Endothelial cell of umbilical vein (primary cell): ENCODE results near the gene TBL2. TPM values are rescaled to one million over a fixed set of nuclear protein-coding genes. Genes with fewer than 3 reads are reported as not detected.

Experiments used
- BruUV-seq: library from RNA; stranded (reverse); fragments of 400-500 nt; replicated peaks from 2 replicates; lab custom pipeline; 2021; lab: Mats Ljungman, UMichigan
- CTCF ChIA-PET: fragments of 300-600, 350-600 bp; sonication (Branson Sonifier 250); formaldehyde crosslinking; loops from one replicate; lab custom pipeline; 2021; ENCODE audit warnings: antibody characterized with exemption, inconsistent platforms; lab: Charles Lee
- POLR2A ChIA-PET: fragments of 300-600, 350-600 bp; sonication (Branson Sonifier 250); formaldehyde crosslinking; loops from one replicate; lab custom pipeline; 2021; ENCODE audit warnings: antibody characterized with exemption, inconsistent platforms; lab: Charles Lee
- DNase-seq: peaks from one replicate; pipeline ENCODE4 v3.0.0-alpha.2; 2011; ENCODE audit warnings: low read depth, low spot score
- FAIRE-seq: peaks from 2 replicates; lab custom pipeline; 2011; peaks lifted over from hg19 to GRCh38; lab: Jason Lieb, UNC
- H2AFZ ChIP-seq: 2 replicates; pipeline ENCODE4 v1.6.0; 2012; ENCODE audit warnings: low read depth, low read length, control low read depth, inconsistent platforms
- H3K27ac ChIP-seq: 2 replicates; pipeline ENCODE4 v1.5.1; 2011; ENCODE audit warnings: low read depth, mild to moderate bottlenecking, control low read depth, low read length, moderate library complexity; ENCODE audit not compliant: insufficient read depth
- H3K27me3 ChIP-seq, 2 experiments: 2 replicates each; pipeline versions ENCODE4 v1.6.0 to v1.6.1; 2011; ENCODE audit warnings: low read length in 2 of 2, mixed read lengths in 1 of 2; ENCODE audit not compliant: control insufficient read depth in 2 of 2, insufficient read depth in 2 of 2
- H3K36me3 ChIP-seq, 2 experiments: 2 replicates in 1 of 2; 3 replicates in 1 of 2; pipeline ENCODE4 v1.5.1; 2011; ENCODE audit warnings: low read length in 2 of 2, mild to moderate bottlenecking in 1 of 2, moderate library complexity in 1 of 2; ENCODE audit not compliant: control insufficient read depth in 2 of 2, insufficient read depth in 2 of 2; ENCODE audit errors: extremely low read depth in 1 of 2
- H3K4me1 ChIP-seq: 3 replicates; pipeline ENCODE4 v1.5.1; 2011; ENCODE audit warnings: mild to moderate bottlenecking, low read length; ENCODE audit not compliant: control insufficient read depth, insufficient read depth; ENCODE audit errors: extremely low read depth
- H3K4me2 ChIP-seq: 2 replicates; pipeline ENCODE4 v1.6.1; 2011; ENCODE audit warnings: low read length, control low read depth, mixed read lengths; ENCODE audit not compliant: insufficient read depth
- H3K4me3 ChIP-seq, 3 experiments: fragments of 200-600 bp in 1 of 3; sonication (generic), shearing (Covaris generic) in 1 of 3; replicated peaks in 1 of 3; 2 replicates each; pipeline ENCODE4 v1.5.1; 2011 to 2016; ENCODE audit warnings: control low read depth in 3 of 3, low read length in 3 of 3, mild to moderate bottlenecking in 2 of 3, inconsistent platforms in 1 of 3, low read depth in 1 of 3, moderate library complexity in 1 of 3; ENCODE audit not compliant: insufficient read depth in 1 of 3
- H3K79me2 ChIP-seq: 2 replicates; pipeline ENCODE4 v1.6.0; 2012; ENCODE audit warnings: low read length, inconsistent platforms; ENCODE audit not compliant: control insufficient read depth, insufficient read depth
- H3K9ac ChIP-seq: replicated peaks from 2 replicates; pipeline ENCODE3; 2011; ENCODE audit warnings: low read length, control low read depth; ENCODE audit not compliant: insufficient read depth; ENCODE audit errors: extremely low read depth
- H3K9me1 ChIP-seq: replicated peaks from 3 replicates; pipeline ENCODE4 v1.6.0; 2011; ENCODE audit warnings: mild to moderate bottlenecking, low read length; ENCODE audit not compliant: control insufficient read depth, insufficient read depth; ENCODE audit errors: extremely low read depth
- H3K9me3 ChIP-seq: replicated peaks from 2 replicates; pipeline ENCODE4 v1.5.1; 2012; ENCODE audit warnings: low read length, inconsistent platforms; ENCODE audit not compliant: control insufficient read depth, insufficient read depth
- H4K20me1 ChIP-seq: replicated peaks from 2 replicates; pipeline ENCODE3; 2011; ENCODE audit warnings: mild to moderate bottlenecking, low read length; ENCODE audit not compliant: control insufficient read depth, insufficient read depth; ENCODE audit errors: extremely low read depth
- EZH2 ChIP-seq: IDR thresholded peaks from 2 replicates; pipeline ENCODE4 v1.6.1; 2012; ENCODE audit warnings: borderline replicate concordance, low read depth, mild to moderate bottlenecking, moderate library complexity, low read length, inconsistent platforms; ENCODE audit not compliant: severe bottlenecking
- GATA2 ChIP-seq: IDR thresholded peaks from 2 replicates; pipeline ENCODE4 v1.7.0; 2011; ENCODE audit warnings: low read depth, mild to moderate bottlenecking, moderate library complexity, mixed read lengths, low read length; ENCODE audit not compliant: insufficient read length, insufficient read depth
- JUN ChIP-seq: IDR thresholded peaks from 2 replicates; pipeline ENCODE4 v1.6.1; 2011; ENCODE audit warnings: borderline replicate concordance, low read depth; ENCODE audit not compliant: insufficient read length, insufficient read depth
- MYC ChIP-seq: IDR thresholded peaks from one replicate; pipeline ENCODE4 v1.6.1; 2011; ENCODE audit warnings: mild to moderate bottlenecking, low read depth, low read length
- dilution Hi-C: fragments of 300-500 bp; cut with MboI; formaldehyde crosslinking; loops from one replicate; pipeline ENCODE4 v1.15.0; 2019; ENCODE audit warnings: low sequenced_read_pairs; ENCODE audit not compliant: extremely low pct_ligation_motif_present
- intact Hi-C: fragments of 100-400 bp; cut with micrococcal nuclease; formaldehyde crosslinking; loops from one replicate; pipeline ENCODE4 v1.10.0; 2022
- polyA plus RNA-seq, 4 experiments: library from polyadenylated mRNA; depleted of rRNA in 3 of 4; stranded (reverse) in 3 of 4; unstranded in 1 of 4; fragments of >200 nt; gene quantifications; 2 replicates each; pipeline versions ENCODE4 v1.2.1 to v1.2.3, GENCODE V29; 2011 to 2012; ENCODE audit warnings: missing spikeins in 1 of 4
- total RNA-seq: library from RNA; stranded (reverse); gene quantifications from 2 replicates; pipeline ENCODE4 v1.2.3, GENCODE V29; 2021
- TF ChIP-seq, protein P1 (sequence below), 2 donors: IDR thresholded peaks; 1 replicate in 1 of 2; 2 replicates in 1 of 2; pipeline ENCODE4 v1.5.1; 2011; ENCODE audit warnings: low read length in 2 of 2, mild to moderate bottlenecking in 2 of 2, moderate library complexity in 2 of 2, control low read depth in 1 of 2, inconsistent platforms in 1 of 2, low read depth in 1 of 2; ENCODE audit not compliant: insufficient read depth in 1 of 2; ENCODE audit errors: extremely low read depth in 1 of 2
- TF ChIP-seq, protein P2 (sequence below): IDR thresholded peaks from 2 replicates; pipeline ENCODE4 v1.6.1; 2011; ENCODE audit not compliant: insufficient read depth, insufficient read length

The TBL2 gene
- total and polyA plus RNA-seq, 2 donors (not counting 3 experiments of a cell fraction or from before 2014, with no cell fraction given), result 38.6 to 48.4 TPM

DNA sequence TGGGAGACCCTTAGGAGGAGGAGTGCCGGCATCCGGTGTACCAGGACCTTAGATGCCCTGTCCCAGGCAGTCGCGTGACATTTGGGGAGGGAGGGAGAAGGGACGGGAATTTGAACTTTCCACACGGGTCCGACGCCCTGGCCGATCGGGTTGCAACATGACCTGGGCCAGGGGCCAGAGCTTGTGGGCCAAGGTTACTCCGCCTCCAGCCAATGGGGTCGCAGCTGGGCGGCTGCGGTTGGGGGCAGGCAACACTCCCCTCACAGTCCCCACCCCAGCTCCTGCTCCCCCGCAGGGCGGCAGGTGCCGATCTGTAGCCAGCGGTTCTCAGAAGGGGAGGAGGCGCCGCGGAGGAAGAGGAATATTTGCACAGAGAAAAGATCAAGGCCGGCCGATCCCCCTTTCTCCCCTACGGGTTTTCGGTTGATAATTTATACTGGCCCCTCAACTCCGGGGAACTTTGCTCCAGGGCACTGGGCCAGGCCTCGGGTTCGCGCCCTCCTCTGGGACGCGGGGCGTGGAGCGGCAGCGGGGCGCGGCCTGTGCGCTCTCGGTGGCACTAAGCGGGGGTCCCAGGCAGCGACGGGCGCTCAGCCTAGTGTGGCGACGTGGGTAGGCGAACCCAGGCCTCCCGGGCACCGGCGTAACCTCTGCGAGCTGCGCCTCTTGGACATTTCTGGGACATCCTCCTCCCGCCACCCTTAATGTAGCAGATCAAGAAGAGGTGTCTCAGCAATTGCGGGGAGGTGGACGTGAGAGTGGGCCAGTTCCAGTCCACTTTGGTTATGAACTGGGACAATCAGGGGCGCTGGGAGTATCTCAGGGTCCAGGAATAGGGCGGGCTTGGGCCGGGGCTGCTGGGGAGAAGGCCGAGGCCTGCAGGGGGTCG is 44.8 kb upstream of the TBL2 start:
- Histone ChIP-seq H4K20me1 (no peaks in the 10 kb centered on the region), H3K4me2 (no peak overlapping the region), H3K4me1 (peaks cover 3% of the 10 kb centered on the region), H3K36me3 (no peaks in the 10 kb centered on the region), H3K79me2 (no peaks in the 10 kb centered on the region), H3K27me3 (peaks cover 25 to 39% of the 10 kb centered on the region in 2 experiments), H3K27ac (no peak overlapping the region), H3K4me3 (no peak overlapping the region), H3K9me1 (no peaks in the 10 kb centered on the region), H3K9ac (no peak overlapping the region), H3K9me3 (no peaks in the 10 kb centered on the region), H2AFZ (no peak overlapping the region)
- TF ChIP-seq MYC (no peak), GATA2 (no peak), JUN (no peak), EZH2 (peak; percentile 95)
- TF ChIP-seq, protein P1, sequence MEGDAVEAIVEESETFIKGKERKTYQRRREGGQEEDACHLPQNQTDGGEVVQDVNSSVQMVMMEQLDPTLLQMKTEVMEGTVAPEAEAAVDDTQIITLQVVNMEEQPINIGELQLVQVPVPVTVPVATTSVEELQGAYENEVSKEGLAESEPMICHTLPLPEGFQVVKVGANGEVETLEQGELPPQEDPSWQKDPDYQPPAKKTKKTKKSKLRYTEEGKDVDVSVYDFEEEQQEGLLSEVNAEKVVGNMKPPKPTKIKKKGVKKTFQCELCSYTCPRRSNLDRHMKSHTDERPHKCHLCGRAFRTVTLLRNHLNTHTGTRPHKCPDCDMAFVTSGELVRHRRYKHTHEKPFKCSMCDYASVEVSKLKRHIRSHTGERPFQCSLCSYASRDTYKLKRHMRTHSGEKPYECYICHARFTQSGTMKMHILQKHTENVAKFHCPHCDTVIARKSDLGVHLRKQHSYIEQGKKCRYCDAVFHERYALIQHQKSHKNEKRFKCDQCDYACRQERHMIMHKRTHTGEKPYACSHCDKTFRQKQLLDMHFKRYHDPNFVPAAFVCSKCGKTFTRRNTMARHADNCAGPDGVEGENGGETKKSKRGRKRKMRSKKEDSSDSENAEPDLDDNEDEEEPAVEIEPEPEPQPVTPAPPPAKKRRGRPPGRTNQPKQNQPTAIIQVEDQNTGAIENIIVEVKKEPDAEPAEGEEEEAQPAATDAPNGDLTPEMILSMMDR (IDR thresholded peaks at IDR 0.05; ENCODE audit: extremely low read depth in 1 of 2, insufficient read depth in 1 of 2, low read depth in 1 of 2, low read length in 2 of 2), result no peak
- TF ChIP-seq, protein P2, sequence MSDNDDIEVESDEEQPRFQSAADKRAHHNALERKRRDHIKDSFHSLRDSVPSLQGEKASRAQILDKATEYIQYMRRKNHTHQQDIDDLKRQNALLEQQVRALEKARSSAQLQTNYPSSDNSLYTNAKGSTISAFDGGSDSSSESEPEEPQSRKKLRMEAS, result no peak
- dilution Hi-C loops, result no loop called here
- no peak for FAIRE-seq
- POLR2A ChIA-PET, result interaction anchor here (1.0 kb wide), 1 partner anchor 13 kb away, joined by 5 read pairs; no protein-coding TSS in a partner anchor
- no peak for DNase-seq
- intact Hi-C loops, result no loop called here
- CTCF ChIA-PET, result interaction anchor here (1.1 to 2.6 kb wide), 4 partner anchors 12 to 45 kb away, joined by 3 to 22 read pairs (median 4); partner anchors contain the start of gene VPS37D
- no TSS peak for BruUV-seq
